Measurements from ENCODE around the gene LHFPL2.

The LHFPL2 gene

DNA sequence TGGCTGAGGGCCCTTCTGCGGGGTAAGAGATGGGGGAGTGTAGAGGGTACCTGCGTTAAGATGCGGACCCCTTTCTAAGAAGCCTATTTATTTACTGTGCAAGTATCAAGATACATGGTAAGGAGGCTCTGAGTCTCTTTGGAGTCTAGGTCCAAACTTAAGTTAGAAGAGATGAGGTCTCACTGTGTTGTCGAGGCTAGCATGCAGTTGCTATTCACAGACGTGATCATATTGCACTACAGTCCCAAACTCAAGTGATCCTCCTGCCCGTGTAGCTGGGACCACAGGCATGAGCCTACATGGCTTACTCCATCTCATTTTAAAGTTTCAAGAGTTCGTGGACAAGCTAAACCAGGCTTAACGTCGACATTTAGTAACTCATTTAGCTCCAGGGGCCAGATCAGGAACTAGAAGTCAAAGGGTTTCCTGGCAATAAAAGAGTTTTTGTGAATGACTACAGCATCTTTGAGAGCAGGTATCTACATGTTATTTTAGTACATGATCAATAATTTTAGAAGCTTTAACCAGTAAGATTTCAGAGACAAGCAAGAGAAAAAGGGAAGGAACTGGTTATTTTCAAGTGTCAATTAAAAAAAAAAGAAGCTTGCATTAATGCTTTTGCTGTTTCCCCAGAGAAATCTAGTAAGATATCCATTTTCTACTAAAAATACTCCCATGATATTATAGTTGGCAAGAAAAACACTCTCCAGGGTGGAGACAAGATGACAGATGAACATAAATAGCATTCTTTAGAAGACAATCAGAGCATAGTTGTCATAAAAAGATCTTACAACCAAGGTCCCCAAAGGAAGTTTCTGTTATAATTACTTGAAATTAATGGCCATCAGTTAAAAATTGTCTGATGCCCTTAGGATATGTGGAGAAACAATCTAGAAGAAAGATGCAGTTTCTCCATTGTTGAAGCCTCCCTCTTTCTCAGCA lies 146.9 kb downstream of the LHFPL2 start:
- H3K4me3 ChIP-seq: no peak overlapping the region
- H3K4me1 ChIP-seq: peaks cover 60% of the 10 kb centered on the region
- H3K36me3 ChIP-seq: no peaks in the 10 kb centered on the region
- TF ChIP-seq Cebpa-rat (IDR thresholded peaks at IDR 0.05): no peak
- H4K20me1 ChIP-seq: no peaks in the 10 kb centered on the region
- H3K27ac ChIP-seq: no peak overlapping the region
- no peak overlapping the region for H3K9ac ChIP-seq
- H3K9me3 ChIP-seq: no peaks in the 10 kb centered on the region
- H3K4me2 ChIP-seq: peak overlapping the region; percentile 56
- no peaks in the 10 kb centered on the region for H3K27me3 ChIP-seq

GRCh38 chr5:78500871-78501270 lies 147.7 kb downstream of the LHFPL2 start:
- H3K36me3 ChIP-seq: no peaks in the 10 kb centered on the region
- H3K9me3 ChIP-seq: no peaks in the 10 kb centered on the region
- TF ChIP-seq Cebpa-rat (IDR thresholded peaks at IDR 0.05): no peak
- no peak overlapping the region for H3K4me3 ChIP-seq
- H4K20me1 ChIP-seq: no peaks in the 10 kb centered on the region
- no peak overlapping the region for H3K27ac ChIP-seq
- no peak overlapping the region for H3K9ac ChIP-seq
- no peaks in the 10 kb centered on the region for H3K27me3 ChIP-seq
- H3K4me2 ChIP-seq: peak overlapping the region; percentile 56; the same call in 1 of the 2 replicates
- H3K4me1 ChIP-seq: peaks cover 68% of the 10 kb centered on the region

GRCh38 chr5:78500028-78500427 lies 148.5 kb downstream of the LHFPL2 start:
- Histone ChIP-seq H3K27me3 (no peaks in the 10 kb centered on the region), H3K9me3 (no peaks in the 10 kb centered on the region), H3K36me3 (no peaks in the 10 kb centered on the region), H3K4me1 (peaks cover 68% of the 10 kb centered on the region), H4K20me1 (no peaks in the 10 kb centered on the region), H3K9ac (no peak overlapping the region), H3K27ac (no peak overlapping the region), H3K4me3 (no peak overlapping the region), H3K4me2 (no peak overlapping the region)
- TF ChIP-seq Cebpa-rat (IDR thresholded peaks at IDR 0.05): no peak

DNA sequence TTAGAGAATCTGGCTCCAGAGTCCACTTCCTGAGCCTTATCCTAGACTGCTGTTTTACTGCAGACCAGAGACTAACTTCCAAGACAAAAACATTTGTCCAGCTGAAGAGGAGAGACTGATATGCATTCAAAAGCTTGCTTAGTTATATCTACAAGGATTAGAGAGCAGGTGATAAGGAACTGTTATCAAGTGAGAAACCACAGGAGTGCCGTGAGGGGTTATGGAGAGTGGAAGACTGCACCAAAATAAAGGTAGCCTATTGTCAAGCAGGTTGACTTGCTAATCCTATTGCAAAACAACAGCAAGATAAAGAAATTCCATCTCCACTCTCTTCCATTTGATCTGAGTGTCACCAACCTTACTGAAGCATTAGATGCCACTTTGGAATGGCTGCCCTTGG lies 149.1 kb downstream of the LHFPL2 start:
- Histone ChIP-seq H3K9ac (no peak overlapping the region), H3K27ac (no peak overlapping the region), H3K4me2 (no peak overlapping the region), H3K4me3 (no peak overlapping the region), H3K27me3 (no peaks in the 10 kb centered on the region), H3K36me3 (no peaks in the 10 kb centered on the region), H3K9me3 (no peaks in the 10 kb centered on the region), H3K4me1 (peaks cover 63% of the 10 kb centered on the region), H4K20me1 (no peaks in the 10 kb centered on the region)
- TF ChIP-seq Cebpa-rat (IDR thresholded peaks at IDR 0.05): no peak

- Histone ChIP-seq H3K9ac (no peak overlapping the region), H3K4me1 (peaks cover 56% of the 10 kb centered on the region), H3K4me2 (peak overlapping the region; percentile 58), H3K9me3 (no peaks in the 10 kb centered on the region), H3K27ac (no peak overlapping the region), H3K4me3 (no peak overlapping the region), H3K27me3 (no peaks in the 10 kb centered on the region), H3K36me3 (no peaks in the 10 kb centered on the region), H4K20me1 (no peaks in the 10 kb centered on the region)
- TF ChIP-seq Cebpa-rat (IDR thresholded peaks at IDR 0.05): no peak
These were observed 150.7 kb downstream of the LHFPL2 start for GRCh38 chr5:78497573-78498533.

DNA sequence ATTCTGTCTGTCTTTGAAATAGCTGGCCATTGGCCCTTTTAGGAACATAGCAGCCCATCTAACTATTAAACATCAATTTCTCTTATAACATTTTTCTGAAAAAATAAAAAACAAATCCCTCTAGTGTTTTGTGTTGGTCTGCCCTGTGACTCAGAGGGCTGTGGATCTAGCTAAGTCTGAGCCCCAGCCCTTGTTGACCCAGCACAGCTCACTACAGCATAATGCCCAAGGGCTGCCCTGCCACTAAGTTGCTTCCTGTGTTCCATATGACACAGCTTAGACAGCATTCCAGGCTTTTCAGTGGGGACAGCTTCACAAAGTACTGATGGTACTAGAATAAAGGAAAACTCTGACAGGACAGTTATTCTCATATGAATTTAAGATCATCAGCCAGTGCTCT lies 152.2 kb downstream of the LHFPL2 start:
- no peak overlapping the region for H3K27ac ChIP-seq
- no peak overlapping the region for H3K4me3 ChIP-seq

DNA sequence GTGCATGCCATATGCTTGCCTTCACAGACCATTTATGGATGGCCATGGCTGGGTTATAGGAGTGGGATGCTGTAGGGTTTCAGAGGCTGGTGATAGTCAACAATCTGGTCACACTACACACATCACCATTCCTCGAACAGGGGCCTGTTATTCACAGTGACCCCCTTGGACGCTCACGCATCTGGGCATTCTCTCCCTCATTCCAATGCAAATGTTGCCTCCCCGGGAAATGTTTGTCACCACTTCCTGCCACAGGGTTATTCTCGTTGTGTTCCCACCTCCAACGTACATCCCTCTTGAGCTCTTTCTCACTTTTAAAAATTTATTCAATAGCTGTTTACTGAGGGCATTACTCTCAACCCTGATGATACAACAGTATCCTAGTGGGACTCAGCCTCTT lies 152.8 kb downstream of the LHFPL2 start:
- TF ChIP-seq Cebpa-rat (IDR thresholded peaks at IDR 0.05): no peak
- Histone ChIP-seq H3K27ac (no peak overlapping the region), H3K4me2 (peak overlapping the region; percentile 58)

More for the DNA sequence above, 152.2 kb downstream of the LHFPL2 start:
- no peak for TF ChIP-seq Cebpa-rat (IDR thresholded peaks at IDR 0.05)
- Histone ChIP-seq H4K20me1 (no peaks in the 10 kb centered on the region), H3K4me1 (peaks cover 41% of the 10 kb centered on the region), H3K9me3 (no peaks in the 10 kb centered on the region), H3K27me3 (no peaks in the 10 kb centered on the region), H3K9ac (no peak overlapping the region), H3K4me2 (peak overlapping the region; percentile 58; the same call in 1 of the 2 replicates), H3K36me3 (no peaks in the 10 kb centered on the region)

DNA sequence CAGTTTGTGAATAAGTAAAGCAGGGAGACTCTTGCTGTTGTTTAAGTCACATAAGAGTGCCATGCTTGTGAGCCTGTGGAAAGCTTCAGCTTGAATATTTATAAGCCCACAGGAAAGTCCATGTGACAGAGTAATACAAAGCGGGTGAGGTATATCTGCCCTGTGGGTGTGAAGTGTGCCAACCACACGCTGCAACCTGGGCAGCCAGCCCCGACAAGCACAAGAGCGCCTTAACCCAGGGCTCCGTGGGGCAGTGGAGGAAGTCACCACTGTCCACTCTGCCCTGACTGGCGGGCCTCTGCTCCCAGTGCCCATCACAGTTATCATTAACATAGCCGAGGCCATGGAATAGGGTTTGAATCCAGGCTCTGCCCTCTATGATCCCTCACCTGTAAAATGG lies 155.9 kb downstream of the LHFPL2 start:
- H3K27ac ChIP-seq: no peak overlapping the region
- H3K9me3 ChIP-seq: no peaks in the 10 kb centered on the region
- no peak overlapping the region for H3K4me3 ChIP-seq
- no peak overlapping the region for H3K4me2 ChIP-seq
- H3K36me3 ChIP-seq: 0 out of 2 replicates have a peak, but pooled peaks cover 13% of the 10 kb centered on the region
- H3K9ac ChIP-seq: no peak overlapping the region
- no peak for TF ChIP-seq Cebpa-rat (IDR thresholded peaks at IDR 0.05)
- peaks cover 40% of the 10 kb centered on the region for H3K4me1 ChIP-seq
- H4K20me1 ChIP-seq: no peaks in the 10 kb centered on the region
- H3K27me3 ChIP-seq: no peaks in the 10 kb centered on the region

More for the DNA sequence above, 152.8 kb downstream of the LHFPL2 start:
- Histone ChIP-seq H3K4me3 (no peak overlapping the region), H3K4me1 (peaks cover 35% of the 10 kb centered on the region), H3K36me3 (no peaks in the 10 kb centered on the region), H3K27me3 (no peaks in the 10 kb centered on the region), H4K20me1 (no peaks in the 10 kb centered on the region), H3K9me3 (no peaks in the 10 kb centered on the region), H3K9ac (no peak overlapping the region)

DNA sequence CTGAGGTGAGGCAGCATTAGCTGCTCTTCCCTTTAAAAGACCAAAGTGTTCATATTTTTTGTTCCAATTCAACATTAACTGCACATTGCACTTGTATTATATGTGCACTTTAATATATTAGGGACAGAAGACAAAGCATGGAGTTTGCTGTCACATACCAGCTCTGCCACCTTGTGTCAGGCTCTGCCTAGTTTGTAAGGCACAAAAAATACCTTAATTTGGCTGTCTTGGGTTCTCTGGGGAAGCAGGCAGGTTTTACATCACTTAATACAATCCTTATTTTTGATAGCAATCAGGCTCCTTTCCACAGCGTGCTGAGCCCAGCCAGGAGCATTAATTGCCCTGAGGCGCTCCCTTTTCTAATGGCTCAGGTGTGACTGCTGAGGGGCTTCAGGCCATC lies 156.3 kb downstream of the LHFPL2 start:
- no peaks in the 10 kb centered on the region for H3K27me3 ChIP-seq
- no peak overlapping the region for H3K4me3 ChIP-seq
- H3K9me3 ChIP-seq: no peaks in the 10 kb centered on the region
- H4K20me1 ChIP-seq: no peaks in the 10 kb centered on the region
- 0 out of 2 replicates have a peak, but pooled peaks cover 13% of the 10 kb centered on the region for H3K36me3 ChIP-seq
- H3K4me2 ChIP-seq: no peak overlapping the region
- no peak for TF ChIP-seq Cebpa-rat (IDR thresholded peaks at IDR 0.05)
- H3K9ac ChIP-seq: no peak overlapping the region
- H3K27ac ChIP-seq: no peak overlapping the region
- H3K4me1 ChIP-seq: peaks cover 40% of the 10 kb centered on the region

All from BLaER1 (cell line).